Germinal center (tissue), 1 donor: ENCODE measurements around the gene CREG1.

ENCODE experiments used
- DNase-seq: peaks from one replicate; pipeline ENCODE4 v3.0.0; 2012; ENCODE audit warnings: mixed read lengths, low spot score

Gene CREG1

GRCh38 chr1:167529829-167530474 lies 23.6 kb downstream of the CREG1 start:
- DNase-seq, result no peak

DNA sequence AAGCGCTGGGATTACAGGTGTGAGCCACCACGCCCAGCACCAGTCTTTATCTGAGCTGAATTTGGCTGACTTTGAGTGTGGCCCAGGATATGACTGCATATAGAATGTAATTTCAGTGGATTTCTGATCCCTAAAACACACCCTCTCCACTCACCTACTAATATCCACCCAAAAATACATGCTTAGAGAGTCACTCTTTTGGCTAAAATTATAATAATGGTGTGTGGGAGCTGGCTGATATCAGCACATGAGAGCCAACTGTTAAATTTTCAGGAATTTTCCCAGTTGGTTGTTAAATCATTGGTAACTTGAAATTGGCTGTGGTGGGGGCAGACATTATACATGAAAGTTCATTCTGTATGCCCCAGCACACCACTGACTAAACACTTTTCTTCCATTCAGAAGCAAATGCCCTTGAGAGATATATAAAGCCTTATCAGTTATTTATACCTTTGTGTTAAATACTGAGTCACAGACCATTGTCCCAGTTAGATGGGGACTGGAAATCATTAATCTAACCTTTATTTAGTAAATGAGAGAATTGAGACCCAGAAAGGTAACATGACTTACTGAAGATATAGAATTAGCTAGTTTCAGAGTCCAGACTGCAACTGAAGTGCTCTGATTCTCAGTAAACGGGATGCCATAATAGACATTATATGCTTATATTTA lies 25.4 kb downstream of the CREG1 start:
- DNase-seq, result no peak

GRCh38 chr1:167526667-167527383 lies 26.7 kb downstream of the CREG1 start:
- DNase-seq, result no peak

GRCh38 chr1:167524651-167525050 lies 28.9 kb downstream of the CREG1 start:
- DNase-seq, result no peak

DNA sequence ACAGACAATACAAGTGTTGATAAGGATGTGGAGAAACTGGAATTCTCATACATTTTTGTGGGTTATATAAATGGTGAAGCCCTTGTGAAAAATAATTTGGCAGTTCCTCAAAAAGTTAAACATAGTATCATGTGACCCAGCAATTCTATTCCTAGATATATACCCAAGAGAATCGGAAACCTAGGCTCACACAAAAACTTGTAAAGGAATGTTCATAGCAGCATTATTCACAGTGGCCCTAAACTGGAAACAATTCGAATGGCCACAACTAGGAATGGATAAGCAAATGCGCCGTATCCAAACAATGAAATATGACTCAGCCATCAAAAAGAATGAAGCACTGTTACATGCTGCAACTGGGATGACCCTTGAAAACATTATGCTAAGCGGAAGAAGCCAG lies 31.3 kb downstream of the CREG1 start:
- DNase-seq, result no peak

- no peak for DNase-seq
Measured at GRCh38 chr1:167520711-167521206, 32.8 kb downstream of the CREG1 start.

DNA sequence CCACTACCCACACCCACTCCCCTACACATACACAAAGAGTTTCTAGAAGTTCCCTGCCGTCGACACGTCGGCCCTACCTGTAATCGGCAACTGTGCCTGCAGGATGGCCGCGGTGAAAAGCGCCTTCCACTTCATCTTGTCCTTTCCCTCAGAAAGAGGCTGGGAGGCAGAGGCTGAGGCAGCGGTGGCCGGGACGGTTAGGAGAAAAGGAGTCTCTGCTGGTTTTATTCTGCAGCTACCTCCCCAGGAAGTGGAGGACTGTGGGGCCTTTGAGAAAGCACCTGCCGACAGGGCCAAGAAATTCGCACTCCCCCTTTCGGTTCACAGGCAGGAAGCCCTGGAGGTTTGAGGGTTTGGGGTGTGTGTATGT lies 35.2 kb downstream of the CREG1 start, which contains the start of gene CD247:
CD247 (minus strand) TSS at position 199 of the 370 bp plus-strand sequence; CDS start at position 135, 64 bp downstream.
- DNase-seq, result no peak

GRCh38 chr1:167517535-167518330 lies 35.8 kb downstream of the CREG1 start:
- DNase-seq, result no peak

GRCh38 chr1:167516404-167517388 lies 36.9 kb downstream of the CREG1 start:
- no peak for DNase-seq

DNA sequence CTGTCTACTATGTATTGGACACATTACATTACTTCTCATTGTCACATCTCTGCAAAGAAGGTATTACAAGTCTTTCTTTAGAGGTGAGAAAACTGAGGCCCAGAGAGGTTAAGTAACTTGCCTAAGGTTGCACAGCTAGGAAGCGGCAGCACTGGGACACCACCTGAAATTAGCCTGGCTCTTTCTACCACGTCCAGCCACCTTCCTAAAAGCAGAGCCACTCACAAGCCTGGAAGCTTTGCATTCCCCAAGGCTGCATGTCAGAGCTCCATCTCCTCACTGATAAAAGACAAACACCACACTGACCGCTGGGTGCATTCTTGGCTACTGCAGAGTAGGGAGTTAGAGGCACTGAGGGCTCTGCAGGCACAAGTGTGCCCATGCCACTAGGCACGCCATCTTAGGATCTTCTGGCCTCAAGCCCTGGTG lies 37.7 kb downstream of the CREG1 start:
- DNase-seq, result no peak

DNA sequence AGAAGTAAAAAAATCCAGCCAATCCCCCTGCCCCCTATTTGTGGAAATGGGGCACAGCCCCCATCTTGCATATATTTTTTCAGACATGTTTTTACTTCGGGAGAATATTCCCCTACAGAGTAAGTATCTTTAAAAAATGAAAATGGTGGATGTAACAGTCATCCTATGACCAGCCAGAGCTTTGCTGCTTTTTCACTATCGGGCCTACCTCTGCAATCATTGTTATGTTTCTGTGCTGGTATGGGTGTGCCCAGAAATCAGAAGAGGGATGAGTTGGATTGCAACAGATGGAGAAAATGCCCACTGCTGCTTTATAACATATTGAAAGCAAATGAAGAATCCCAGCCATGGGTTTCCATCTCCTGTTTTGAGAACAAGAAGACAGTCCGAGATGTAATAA lies 38.1 kb downstream of the CREG1 start:
- no peak for DNase-seq

DNA sequence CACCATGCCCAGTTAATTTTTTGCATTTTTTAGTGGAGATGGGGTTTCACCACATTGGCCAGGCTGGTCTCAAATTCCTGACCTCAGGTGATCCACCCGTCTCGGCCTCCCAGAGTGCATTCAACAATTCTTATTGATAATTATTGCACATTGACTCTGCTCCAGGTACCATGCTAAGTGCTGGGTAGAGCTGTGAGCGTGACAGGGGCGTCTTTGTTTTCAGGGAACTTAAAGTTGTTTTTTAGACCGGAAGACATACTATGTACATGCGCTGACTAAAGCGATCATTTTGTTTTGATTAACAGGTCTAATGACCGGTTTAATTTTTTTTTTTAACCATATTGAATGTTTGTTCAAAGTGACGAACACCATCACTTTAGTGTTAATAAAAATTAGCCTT lies 39.3 kb downstream of the CREG1 start:
- no peak for DNase-seq

GRCh38 chr1:167512046-167512654 lies 41.4 kb downstream of the CREG1 start:
- no peak for DNase-seq

- no peak for DNase-seq
Measured at GRCh38 chr1:167511374-167511986, 42.1 kb downstream of the CREG1 start.

DNA sequence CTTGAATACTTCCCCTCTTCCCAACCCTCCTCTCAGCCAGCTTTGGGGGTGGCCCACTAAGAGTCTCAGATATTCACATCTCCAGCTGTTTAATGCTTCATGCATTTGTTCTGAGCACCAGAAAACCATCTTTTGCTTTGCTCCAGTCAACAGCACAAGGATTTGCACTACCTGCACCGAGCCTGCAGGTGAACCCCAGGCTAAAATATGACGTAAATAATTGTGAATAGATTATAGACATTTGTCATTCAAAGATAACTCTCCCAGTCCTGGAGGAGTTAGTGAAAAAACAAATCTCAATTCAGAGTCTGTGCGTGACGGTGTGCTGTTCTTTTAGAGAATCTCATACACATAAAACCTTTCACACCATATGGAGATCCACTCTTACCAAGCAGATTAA lies 42.7 kb downstream of the CREG1 start:
- no peak for DNase-seq

DNA sequence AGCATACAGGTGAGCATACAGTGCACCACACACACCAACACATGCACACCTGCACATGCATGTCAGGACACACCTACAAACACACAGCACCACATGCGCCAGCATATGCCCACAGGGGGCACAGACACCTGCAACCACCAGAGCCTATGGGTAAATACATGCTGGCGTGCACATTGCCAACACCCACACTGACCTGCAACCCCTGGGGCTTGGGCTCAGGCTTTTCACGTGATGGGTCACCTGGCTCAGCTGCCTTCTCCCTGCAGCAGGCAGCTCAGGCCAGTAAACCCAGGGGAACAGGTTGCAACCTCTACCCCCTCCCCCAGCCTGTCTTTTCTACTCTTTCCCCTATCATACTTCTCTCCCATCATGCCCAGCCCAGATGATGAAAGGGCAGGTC lies 43.3 kb downstream of the CREG1 start:
- DNase-seq, result no peak

GRCh38 chr1:167509587-167509986 lies 44.0 kb downstream of the CREG1 start:
- no peak for DNase-seq

- DNase-seq, result no peak
Measured at GRCh38 chr1:167507719-167508118, 45.8 kb downstream of the CREG1 start.

GRCh38 chr1:167504467-167504827 lies 49.1 kb downstream of the CREG1 start:
- DNase-seq, result no peak
